K562 (cell line): ENCODE measurements around the gene SCGB1D4. TPM values are rescaled to one million over a fixed set of nuclear protein-coding genes. Genes with fewer than 3 reads are reported as not detected.

Experiments used
- CREB3 ChIP-seq: fragments of 450-650 bp; conservative IDR thresholded peaks from 2 replicates; pipeline ENCODE4 v1.6.1; 2016; ENCODE audit warnings: missing genetic modification characterization, low read depth, mild to moderate bottlenecking, missing compliant biosample characterization, moderate library complexity
- GTF2F1 ChIP-seq: IDR thresholded peaks from 2 replicates; pipeline ENCODE4 v1.6.1; 2011; ENCODE audit warnings: low read depth, low read length, improper control_type of control experiment
- KDM2B ChIP-seq: fragments of 250-450 bp; sonication (Bioruptor Pico); IDR thresholded peaks from 2 replicates; pipeline ENCODE4 v1.8.0; 2021; ENCODE audit warnings: mild to moderate bottlenecking, moderate library complexity
- L3MBTL2 ChIP-seq: fragments of 450-650 bp; IDR thresholded peaks from 2 replicates; pipeline ENCODE4 v1.6.1; 2016; ENCODE audit warnings: mild to moderate bottlenecking, moderate library complexity
- NRF1 ChIP-seq, 2 experiments: fragments of 450-650 bp; IDR thresholded peaks in 1 of 2; conservative IDR thresholded peaks in 1 of 2; 2 replicates each; pipeline ENCODE4 v1.6.1; 2014; ENCODE audit warnings: mild to moderate bottlenecking in 2 of 2
- PTTG1 ChIP-seq: fragments of 450-650 bp; IDR thresholded peaks from 2 replicates; pipeline ENCODE4 v1.6.1; 2016; ENCODE audit warnings: low read depth, mild to moderate bottlenecking, missing genetic modification characterization, missing compliant biosample characterization
- RBM15 ChIP-seq: fragments of 200-400 bp; formaldehyde crosslinking; IDR thresholded peaks from 2 replicates; pipeline ENCODE4 v1.6.1; 2018; ENCODE audit warnings: mild to moderate bottlenecking, low read length, moderate library complexity; ENCODE audit not compliant: insufficient read depth
- RHOXF2B ChIP-seq: fragments of 250-450 bp; sonication (Bioruptor Pico); conservative IDR thresholded peaks from 2 replicates; pipeline ENCODE4 v1.5.1; 2021
- SIN3B ChIP-seq: fragments of 450-650 bp; IDR thresholded peaks from 2 replicates; pipeline ENCODE4 v1.6.1; 2017; ENCODE audit warnings: low read depth, mild to moderate bottlenecking, moderate library complexity
- SP1 ChIP-seq: sonication (generic); formaldehyde crosslinking; IDR thresholded peaks from 2 replicates; pipeline ENCODE4 v1.8.1; 2022; ENCODE audit warnings: mild to moderate bottlenecking, missing genetic modification reagents
- STAG1 ChIP-seq: sonication (generic); formaldehyde crosslinking; IDR thresholded peaks from 2 replicates; pipeline ENCODE4 v1.5.0; 2020; ENCODE audit warnings: missing genetic modification reagents, borderline replicate concordance
- ZBTB9 ChIP-seq: fragments of 450-650 bp; formaldehyde crosslinking; IDR thresholded peaks from 2 replicates; pipeline ENCODE4 v1.4.0; 2020; ENCODE audit warnings: mild to moderate bottlenecking, moderate library complexity
- ZC3H8 ChIP-seq: fragments of 450-650 bp; IDR thresholded peaks from 2 replicates; pipeline ENCODE4 v1.6.1; 2017
- ZNF280A ChIP-seq: fragments of 450-650 bp; IDR thresholded peaks from 2 replicates; pipeline ENCODE4 v1.6.1; 2018; ENCODE audit warnings: mild to moderate bottlenecking, low read depth; ENCODE audit not compliant: partially characterized antibody
- ZNF324 ChIP-seq: fragments of 250-450 bp; sonication (Bioruptor Pico); IDR thresholded peaks from 2 replicates; pipeline ENCODE4 v1.4.0; 2020; ENCODE audit warnings: mild to moderate bottlenecking
- ZNF780A ChIP-seq: fragments of 250-450 bp; sonication (Bioruptor Pico); IDR thresholded peaks from 2 replicates; pipeline ENCODE4 v1.5.0; 2021; ENCODE audit warnings: mild to moderate bottlenecking
- polyA plus RNA-seq, 8 experiments: library from polyadenylated mRNA; depleted of rRNA in 4 of 8; stranded (reverse) in 5 of 8; unstranded in 3 of 8; fragments of >200 nt; fragmentation: Nextera tagmentation in 2 of 8; fragmentation: Illumina TruSeq in 1 of 8; extraction: Ambion mirVana in 2 of 8; extraction: Trizol in 1 of 8; gene quantifications; 2 replicates each; pipeline versions ENCODE4 v1.2.1 to v1.2.3, GENCODE V29; 2011 to 2014; ENCODE audit warnings: inconsistent platforms in 1 of 8, missing spikeins in 1 of 8
- total RNA-seq, 7 experiments: library from RNA; depleted of rRNA in 6 of 7; stranded (reverse); fragments of >200 nt in 6 of 7; fragmentation: Illumina TruSeq in 2 of 7; extraction: Trizol in 2 of 7; gene quantifications; 2 replicates each; pipeline versions ENCODE4 v1.2.1 to v1.2.3, GENCODE V29; 2011 to 2021; ENCODE audit warnings: low replicate concordance in 1 of 7
- TF ChIP-seq, protein P1 (sequence below): fragments of 250-450 bp; sonication (Bioruptor Pico); IDR thresholded peaks from 2 replicates; pipeline ENCODE4 v1.4.0; 2020; ENCODE audit warnings: borderline replicate concordance
- TF ChIP-seq, protein P2 (sequence below), 2 experiments: fragments of 450-650 bp; IDR thresholded peaks; 2 replicates each; pipeline ENCODE4 v1.6.1; 2018; ENCODE audit warnings: mild to moderate bottlenecking in 2 of 2, low read depth in 1 of 2; ENCODE audit not compliant: partially characterized antibody in 2 of 2

SCGB1D4 gene
- total and polyA plus RNA-seq, 9 of the 15 experiments (the other 6 are each of a cell fraction or from before 2014, with no cell fraction given) = not detected

DNA sequence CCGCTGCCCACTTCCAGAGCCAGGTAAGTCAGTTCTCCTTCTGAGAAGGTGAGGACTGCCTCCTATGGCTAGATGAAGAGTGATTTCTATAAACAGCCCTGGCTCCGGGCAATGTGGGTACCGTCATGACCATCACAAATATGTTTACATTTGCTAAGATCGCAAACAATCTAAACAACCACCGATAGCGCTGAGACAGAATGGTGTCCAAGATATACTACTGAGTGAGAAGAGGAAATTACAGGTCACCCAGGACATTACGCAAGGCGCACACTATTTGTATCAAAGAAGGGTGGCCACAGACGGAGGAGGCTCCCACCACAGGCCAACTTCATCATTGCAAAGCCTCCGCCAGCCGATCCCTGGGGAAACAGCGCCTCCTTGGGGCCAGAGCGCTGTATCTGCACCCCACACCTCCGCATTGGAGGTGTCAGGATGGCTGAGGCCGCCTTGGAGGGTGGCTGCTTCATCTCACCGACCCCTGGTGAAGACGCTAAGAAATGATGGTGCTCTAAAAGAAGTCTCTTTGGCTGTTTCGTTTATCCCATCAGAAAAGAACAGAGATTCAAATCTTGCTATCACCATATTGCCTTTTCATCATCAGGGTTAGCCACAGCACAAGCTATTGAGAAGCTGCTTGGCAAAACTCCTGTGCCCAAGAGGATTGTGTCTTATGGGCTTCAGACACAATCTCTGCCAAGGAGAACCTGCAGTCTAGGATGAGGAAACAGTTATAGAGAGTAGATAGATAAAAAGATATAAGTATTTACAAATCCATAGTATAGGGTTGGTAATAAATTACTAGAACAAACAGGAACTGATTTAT, 26.1 kb upstream of the SCGB1D4 start (continued):
- no peak for TF ChIP-seq SP1 (CRISPR knock-in tag)
- no peak for TF ChIP-seq ZNF780A (CRISPR knock-in tag)
- no peak for TF ChIP-seq SIN3B
- TF ChIP-seq ZNF280A = no peak
- TF ChIP-seq GTF2F1 = no peak
- TF ChIP-seq ZC3H8 = no peak
- TF ChIP-seq, protein P1, sequence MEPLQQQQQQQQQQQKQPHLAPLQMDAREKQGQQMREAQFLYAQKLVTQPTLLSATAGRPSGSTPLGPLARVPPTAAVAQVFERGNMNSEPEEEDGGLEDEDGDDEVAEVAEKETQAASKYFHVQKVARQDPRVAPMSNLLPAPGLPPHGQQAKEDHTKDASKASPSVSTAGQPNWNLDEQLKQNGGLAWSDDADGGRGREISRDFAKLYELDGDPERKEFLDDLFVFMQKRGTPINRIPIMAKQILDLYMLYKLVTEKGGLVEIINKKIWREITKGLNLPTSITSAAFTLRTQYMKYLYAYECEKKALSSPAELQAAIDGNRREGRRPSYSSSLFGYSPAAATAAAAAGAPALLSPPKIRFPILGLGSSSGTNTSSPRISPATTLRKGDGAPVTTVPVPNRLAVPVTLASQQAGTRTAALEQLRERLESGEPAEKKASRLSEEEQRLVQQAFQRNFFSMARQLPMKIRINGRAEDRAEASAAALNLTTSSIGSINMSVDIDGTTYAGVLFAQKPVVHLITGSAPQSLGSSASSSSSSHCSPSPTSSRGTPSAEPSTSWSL (CRISPR knock-in tag) = no peak
- TF ChIP-seq RBM15 = no peak
- TF ChIP-seq ZNF324 (CRISPR knock-in tag) = no peak
- no peak for TF ChIP-seq RHOXF2B (CRISPR knock-in tag)
- TF ChIP-seq KDM2B (CRISPR knock-in tag) = no peak
- peak; percentile 74; the same call in 1 of the 2 replicates for TF ChIP-seq STAG1 (CRISPR knock-in tag)
- TF ChIP-seq, protein P2, sequence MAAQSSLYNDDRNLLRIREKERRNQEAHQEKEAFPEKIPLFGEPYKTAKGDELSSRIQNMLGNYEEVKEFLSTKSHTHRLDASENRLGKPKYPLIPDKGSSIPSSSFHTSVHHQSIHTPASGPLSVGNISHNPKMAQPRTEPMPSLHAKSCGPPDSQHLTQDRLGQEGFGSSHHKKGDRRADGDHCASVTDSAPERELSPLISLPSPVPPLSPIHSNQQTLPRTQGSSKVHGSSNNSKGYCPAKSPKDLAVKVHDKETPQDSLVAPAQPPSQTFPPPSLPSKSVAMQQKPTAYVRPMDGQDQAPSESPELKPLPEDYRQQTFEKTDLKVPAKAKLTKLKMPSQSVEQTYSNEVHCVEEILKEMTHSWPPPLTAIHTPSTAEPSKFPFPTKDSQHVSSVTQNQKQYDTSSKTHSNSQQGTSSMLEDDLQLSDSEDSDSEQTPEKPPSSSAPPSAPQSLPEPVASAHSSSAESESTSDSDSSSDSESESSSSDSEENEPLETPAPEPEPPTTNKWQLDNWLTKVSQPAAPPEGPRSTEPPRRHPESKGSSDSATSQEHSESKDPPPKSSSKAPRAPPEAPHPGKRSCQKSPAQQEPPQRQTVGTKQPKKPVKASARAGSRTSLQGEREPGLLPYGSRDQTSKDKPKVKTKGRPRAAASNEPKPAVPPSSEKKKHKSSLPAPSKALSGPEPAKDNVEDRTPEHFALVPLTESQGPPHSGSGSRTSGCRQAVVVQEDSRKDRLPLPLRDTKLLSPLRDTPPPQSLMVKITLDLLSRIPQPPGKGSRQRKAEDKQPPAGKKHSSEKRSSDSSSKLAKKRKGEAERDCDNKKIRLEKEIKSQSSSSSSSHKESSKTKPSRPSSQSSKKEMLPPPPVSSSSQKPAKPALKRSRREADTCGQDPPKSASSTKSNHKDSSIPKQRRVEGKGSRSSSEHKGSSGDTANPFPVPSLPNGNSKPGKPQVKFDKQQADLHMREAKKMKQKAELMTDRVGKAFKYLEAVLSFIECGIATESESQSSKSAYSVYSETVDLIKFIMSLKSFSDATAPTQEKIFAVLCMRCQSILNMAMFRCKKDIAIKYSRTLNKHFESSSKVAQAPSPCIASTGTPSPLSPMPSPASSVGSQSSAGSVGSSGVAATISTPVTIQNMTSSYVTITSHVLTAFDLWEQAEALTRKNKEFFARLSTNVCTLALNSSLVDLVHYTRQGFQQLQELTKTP (IDR thresholded peaks at IDR 0.05; ENCODE audit: low read depth in 1 of 2, partially characterized antibody in 2 of 2) = no peak
- no peak for TF ChIP-seq PTTG1 (tag)
- no peak for TF ChIP-seq CREB3 (tag)
- TF ChIP-seq ZBTB9 (CRISPR knock-in tag) = no peak
- no peak for TF ChIP-seq L3MBTL2
- no peak for TF ChIP-seq NRF1 (conservative IDR thresholded peaks at IDR 0.05 in 1 of 2, IDR thresholded peaks at IDR 0.05 in 1 of 2)
